Measurements from ENCODE around the gene PI16. TPM values are rescaled to one million over a fixed set of nuclear protein-coding genes. Genes with fewer than 3 reads are reported as not detected.
A peak's percentile ranks its signal among the peaks of the same experiment; 100 is the strongest.
"Not testable (repeated sequence)": the region's sequence is repeated elsewhere in the genome, so short reads cannot be mapped to it uniquely, and the experiment has no call there.

The PI16 gene
- total RNA-seq, 1 donor: 6.3 TPM

GRCh38 chr6:36944650-36945049, 9.9 kb upstream of the PI16 start:
- H3K4me3 ChIP-seq (ENCODE audit: low read depth, low read length): no peak overlapping the region
- no peak for TF ChIP-seq CTCF (IDR thresholded peaks at IDR 0.05; ENCODE audit: insufficient read depth, low read length)
- no peak for DNase-seq (ENCODE audit: low read depth)

- no peak for TF ChIP-seq CTCF (IDR thresholded peaks at IDR 0.05; ENCODE audit: insufficient read depth, low read length)
- H3K4me3 ChIP-seq (ENCODE audit: low read depth, low read length): no peak overlapping the region
- no peak for DNase-seq (ENCODE audit: low read depth)
These were observed 9.2 kb upstream of the PI16 start for GRCh38 chr6:36945301-36945700.

- DNase-seq (ENCODE audit: low read depth): no peak
- H3K4me3 ChIP-seq (ENCODE audit: low read depth, low read length): no peak overlapping the region
- no peak for TF ChIP-seq CTCF (IDR thresholded peaks at IDR 0.05; ENCODE audit: insufficient read depth, low read length)
These were observed 8.0 kb upstream of the PI16 start for GRCh38 chr6:36946526-36946925.

GRCh38 chr6:36947570-36948351, 6.8 kb upstream of the PI16 start:
- TF ChIP-seq CTCF (IDR thresholded peaks at IDR 0.05; ENCODE audit: insufficient read depth, low read length): no peak
- no peak overlapping the region for H3K4me3 ChIP-seq (ENCODE audit: low read depth, low read length)
- DNase-seq (ENCODE audit: low read depth): no peak

GRCh38 chr6:36949076-36949475, 5.5 kb upstream of the PI16 start:
- not testable (repeated sequence) for DNase-seq (ENCODE audit: low read depth); H3K4me3 ChIP-seq (ENCODE audit: low read depth, low read length)

GRCh38 chr6:36949636-36950035, 4.9 kb upstream of the PI16 start:
- DNase-seq (ENCODE audit: low read depth): peak; percentile 41
- H3K4me3 ChIP-seq (ENCODE audit: low read depth, low read length): no peak overlapping the region
- TF ChIP-seq CTCF (IDR thresholded peaks at IDR 0.05; ENCODE audit: insufficient read depth, low read length): no peak

GRCh38 chr6:36953931-36954261, 642 bp upstream of the PI16 start:
- no peak for TF ChIP-seq CTCF (IDR thresholded peaks at IDR 0.05; ENCODE audit: insufficient read depth, low read length)
- H3K4me3 ChIP-seq (ENCODE audit: low read depth, low read length): no peak overlapping the region
- no peak for DNase-seq (ENCODE audit: low read depth)

All from fibroblast of the aortic adventitia (primary cell).